ENCODE measurements around the gene SLC22A16. TPM values are rescaled to one million over a fixed set of nuclear protein-coding genes. Genes with fewer than 3 reads are reported as not detected.
A peak's percentile ranks its signal among the peaks of the same experiment; 100 is the strongest.

SLC22A16 gene
- 1 to 10 TPM in 1 of 4 donors, under 1 TPM in 2, not detected in 1; 0.82 to 4.2 (median 0.84) TPM for total RNA-seq

GRCh38 chr6:110476046-110476849 is at the start of gene SLC22A16:
Gene SLC22A16, minus strand, starts transcription at chr6:110476613. Its CDS starts 39 bp downstream, at chr6:110476574.
- no peak for DNase-seq (ENCODE audit: low spot score)
- TF ChIP-seq CTCF (IDR thresholded peaks at IDR 0.05), result no peak
- ATAC-seq (ENCODE audit: low FRiP score), result peak; percentile 43

- no peak for TF ChIP-seq CTCF (IDR thresholded peaks at IDR 0.05)
- ATAC-seq (ENCODE audit: low FRiP score), result no peak
Observed at GRCh38 chr6:110525001-110525400, 48.6 kb upstream of the SLC22A16 start.

GRCh38 chr6:110524305-110524704 is 47.9 kb upstream of the SLC22A16 start:
- no peak for TF ChIP-seq CTCF (IDR thresholded peaks at IDR 0.05)
- no peak for ATAC-seq (ENCODE audit: low FRiP score)

More at GRCh38 chr6:110525001-110525400, 48.6 kb upstream of the SLC22A16 start:
- DNase-seq (ENCODE audit: low spot score), result no peak

GRCh38 chr6:110523451-110524021 is 47.1 kb upstream of the SLC22A16 start:
- no peak for DNase-seq (ENCODE audit: low spot score)
- no peak for TF ChIP-seq CTCF (IDR thresholded peaks at IDR 0.05)
- no peak for ATAC-seq (ENCODE audit: low FRiP score)

More at GRCh38 chr6:110524305-110524704, 47.9 kb upstream of the SLC22A16 start:
- DNase-seq (ENCODE audit: low spot score), result no peak

GRCh38 chr6:110522427-110522826 is 46.0 kb upstream of the SLC22A16 start:
- TF ChIP-seq CTCF (IDR thresholded peaks at IDR 0.05), result no peak
- ATAC-seq (ENCODE audit: low FRiP score), result no peak
- DNase-seq (ENCODE audit: low spot score), result no peak

GRCh38 chr6:110520992-110521543 is 44.7 kb upstream of the SLC22A16 start:
- ATAC-seq (ENCODE audit: low FRiP score), result no peak
- DNase-seq (ENCODE audit: low spot score), result no peak

More at GRCh38 chr6:110520992-110521543, 44.7 kb upstream of the SLC22A16 start:
- TF ChIP-seq CTCF (IDR thresholded peaks at IDR 0.05), result no peak

Measured in omental fat pad (tissue), 4 donors.